Motor neuron (in vitro differentiated cells): ENCODE measurements around the gene ITPK1. TPM values are rescaled to one million over a fixed set of nuclear protein-coding genes. Genes with fewer than 3 reads are reported as not detected.

Experiments
- ATAC-seq, 8 experiments: fragments of 200-7000 bp; cut with Tn5 transposase; replicated peaks in 6 of 8; 2 replicates each; pipeline ENCODE4 v1.8.0; 2021; ENCODE audit warnings: mild to moderate bottlenecking in 8 of 8, moderate library complexity in 8 of 8
- H3K27ac ChIP-seq, 2 donors: fragments of 250-450 bp; sonication (Bioruptor Pico); 2 replicates each; pipeline ENCODE4 v1.9.0; 2021; ENCODE audit warnings: antibody characterized with exemption in 2 of 2, mild to moderate bottlenecking in 2 of 2, moderate library complexity in 1 of 2
- H3K4me1 ChIP-seq, 2 donors: fragments of 250-450 bp; sonication (Bioruptor Pico); replicated peaks in 1 of 2; 2 replicates each; pipeline ENCODE4 v1.6.1; 2021; ENCODE audit warnings: antibody characterized with exemption in 2 of 2, mild to moderate bottlenecking in 2 of 2, moderate library complexity in 1 of 2
- H3K4me3 ChIP-seq, 5 donors: fragments of 250-450 bp; sonication (Bioruptor Pico); 2 replicates each; pipeline ENCODE4 v1.9.0; 2021; ENCODE audit warnings: antibody characterized with exemption in 5 of 5, mild to moderate bottlenecking in 5 of 5, moderate library complexity in 4 of 5
- WGBS, 10 experiments: fragments of 450-650 bp; shearing (Covaris generic); methylation state at CpG; one replicate each; pipeline ENCODE4 v1.0.0; 2022; 5-methylcytosine and 5-hydroxymethylcytosine counted together
- in situ Hi-C, 9 experiments: fragments of 400-800 bp; cut with MboI; loops; one replicate each; pipeline ENCODE4 v1.15.0; 2021; ENCODE audit warnings: low sequenced_read_pairs in 9 of 9, low pct_unique_long_range_greater_than_20kb in 2 of 9; ENCODE audit not compliant: unreplicated experiment in 9 of 9
- total RNA-seq, 8 experiments: library from RNA; unstranded; fragments of 300-600 nt; gene quantifications; 2 replicates each; pipeline versions ENCODE4 v1.2.3 to v1.2.4, GENCODE V29; 2022

Gene ITPK1
- total RNA-seq, 8 experiments from 2014 or later = 16.2 to 37.3 (median 22.4) TPM

GRCh38 chr14:92971601-92972180 is 144.0 kb downstream of the ITPK1 start:
- WGBS, 10 experiments = 90 to 100% (median 100%) methylated on average over 1 to 12 of the region's 16 CpGs; no CpG with 5 or more reads in 5 of the 10 experiments
- Histone ChIP-seq H3K4me1 (peaks cover 0 to 2% of the 10 kb centered on the region in 2 donors), H3K4me3 (no peak overlapping the region), H3K27ac (no peak overlapping the region)
- no peak for ATAC-seq
- in situ Hi-C loops = loop anchor here in 5 of 9 experiments (25.0 kb wide), 2 partner anchors 141 to 166 kb away; partner anchors contain the start of gene ITPK1 (in 3 of the 5)

- in situ Hi-C loops = loop anchor here in 5 of 9 experiments (25.0 kb wide), 2 partner anchors 142 to 167 kb away; partner anchors contain the start of gene ITPK1 (in 3 of the 5)
- peaks cover 0 to 2% of the 10 kb centered on the region in 2 donors for H3K4me1 ChIP-seq
- no peak overlapping the region for H3K27ac ChIP-seq
- WGBS, 10 experiments = 20 to 100% (median 91%) methylated on average over 1 to 7 of the region's 12 CpGs; no CpG with 5 or more reads in 6 of the 10 experiments
- no peak for ATAC-seq
- no peak overlapping the region for H3K4me3 ChIP-seq
These were observed 145.5 kb downstream of the ITPK1 start for GRCh38 chr14:92970271-92970670.

GRCh38 chr14:92969871-92970270 is 145.9 kb downstream of the ITPK1 start:
- in situ Hi-C loops = loop anchor here in 5 of 9 experiments (25.0 kb wide), 2 partner anchors 142 to 167 kb away; partner anchors contain the start of gene ITPK1 (in 3 of the 5)
- Histone ChIP-seq H3K4me1 (peaks cover 0 to 2% of the 10 kb centered on the region in 2 donors), H3K4me3 (no peak overlapping the region), H3K27ac (no peak overlapping the region)
- ATAC-seq = no peak
- 78 to 96% (median 87%) methylated on average over 1 to 6 of the region's 12 CpGs; no CpG with 5 or more reads in 4 of the 10 experiments for WGBS, 10 experiments

- no peak for ATAC-seq
- no peak overlapping the region for H3K27ac ChIP-seq
- 97 to 100% methylated on average over 3 to 5 of the region's 10 CpGs; no CpG with 5 or more reads in 8 of the 10 experiments for WGBS, 10 experiments
- no peak overlapping the region for H3K4me3 ChIP-seq
- in situ Hi-C loops = loop anchor here in 5 of 9 experiments (25.0 kb wide), 2 partner anchors 143 to 168 kb away; partner anchors contain the start of gene ITPK1 (in 3 of the 5)
- peaks cover 0 to 2% of the 10 kb centered on the region in 2 donors for H3K4me1 ChIP-seq
These were observed 146.3 kb downstream of the ITPK1 start for GRCh38 chr14:92969430-92969829.

GRCh38 chr14:92968291-92969020 is 147.3 kb downstream of the ITPK1 start:
- 76 to 100% (median 98%) methylated on average over 1 to 5 of the region's 14 CpGs; no CpG with 5 or more reads in 4 of the 10 experiments for WGBS, 10 experiments
- Histone ChIP-seq H3K27ac (no peak overlapping the region), H3K4me3 (no peak overlapping the region), H3K4me1 (peaks cover 4 to 6% of the 10 kb centered on the region in 2 donors)
- in situ Hi-C loops = loop anchor here in 5 of 9 experiments (25.0 kb wide), 2 partner anchors 144 to 169 kb away; partner anchors contain the start of gene ITPK1 (in 3 of the 5)
- no peak for ATAC-seq

- in situ Hi-C loops = loop anchor here in 5 of 9 experiments (25.0 kb wide), 2 partner anchors 145 to 170 kb away; partner anchors contain the start of gene ITPK1 (in 3 of the 5)
- H3K4me1 ChIP-seq = peaks cover 3 to 14% of the 10 kb centered on the region in 2 donors
- no peak for ATAC-seq
- H3K27ac ChIP-seq = no peak overlapping the region
- H3K4me3 ChIP-seq = no peak overlapping the region
- 67 to 100% (median 100%) methylated on average over 1 to 2 of the region's 2 CpGs; no CpG with 5 or more reads in 2 of the 10 experiments for WGBS, 10 experiments
These were observed 148.3 kb downstream of the ITPK1 start for GRCh38 chr14:92967346-92967926.

DNA sequence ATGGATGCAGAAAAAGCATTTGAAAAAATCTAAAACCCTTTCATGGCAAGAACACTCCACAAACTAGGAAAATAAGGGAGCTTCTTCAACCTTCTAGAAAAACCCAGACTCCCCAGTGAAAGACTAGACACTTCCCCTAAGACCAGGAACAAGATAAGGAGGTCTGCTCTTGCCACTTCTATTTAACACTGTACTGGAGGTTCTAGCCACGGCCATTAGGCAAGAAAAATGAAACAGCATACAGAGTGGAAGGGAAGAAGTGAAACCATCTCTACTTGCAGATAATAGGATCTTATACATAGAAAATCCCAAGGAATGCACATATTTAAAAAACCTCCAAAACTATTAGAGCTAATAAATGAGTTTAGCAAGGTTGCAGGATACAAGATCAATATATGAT is 150.4 kb downstream of the ITPK1 start:
- Histone ChIP-seq H3K4me3 (no peak overlapping the region), H3K4me1 (peaks cover 3 to 18% of the 10 kb centered on the region in 2 donors), H3K27ac (no peak overlapping the region)
- no peak for ATAC-seq
- in situ Hi-C loops = loop anchor here in 5 of 9 experiments (25.0 kb wide), 2 partner anchors 147 to 172 kb away; partner anchors contain the start of gene ITPK1 (in 3 of the 5)
- 89 to 100% (median 100%) methylated on average over 1 of the region's 1 CpG; no CpG with 5 or more reads in 4 of the 10 experiments for WGBS, 10 experiments

DNA sequence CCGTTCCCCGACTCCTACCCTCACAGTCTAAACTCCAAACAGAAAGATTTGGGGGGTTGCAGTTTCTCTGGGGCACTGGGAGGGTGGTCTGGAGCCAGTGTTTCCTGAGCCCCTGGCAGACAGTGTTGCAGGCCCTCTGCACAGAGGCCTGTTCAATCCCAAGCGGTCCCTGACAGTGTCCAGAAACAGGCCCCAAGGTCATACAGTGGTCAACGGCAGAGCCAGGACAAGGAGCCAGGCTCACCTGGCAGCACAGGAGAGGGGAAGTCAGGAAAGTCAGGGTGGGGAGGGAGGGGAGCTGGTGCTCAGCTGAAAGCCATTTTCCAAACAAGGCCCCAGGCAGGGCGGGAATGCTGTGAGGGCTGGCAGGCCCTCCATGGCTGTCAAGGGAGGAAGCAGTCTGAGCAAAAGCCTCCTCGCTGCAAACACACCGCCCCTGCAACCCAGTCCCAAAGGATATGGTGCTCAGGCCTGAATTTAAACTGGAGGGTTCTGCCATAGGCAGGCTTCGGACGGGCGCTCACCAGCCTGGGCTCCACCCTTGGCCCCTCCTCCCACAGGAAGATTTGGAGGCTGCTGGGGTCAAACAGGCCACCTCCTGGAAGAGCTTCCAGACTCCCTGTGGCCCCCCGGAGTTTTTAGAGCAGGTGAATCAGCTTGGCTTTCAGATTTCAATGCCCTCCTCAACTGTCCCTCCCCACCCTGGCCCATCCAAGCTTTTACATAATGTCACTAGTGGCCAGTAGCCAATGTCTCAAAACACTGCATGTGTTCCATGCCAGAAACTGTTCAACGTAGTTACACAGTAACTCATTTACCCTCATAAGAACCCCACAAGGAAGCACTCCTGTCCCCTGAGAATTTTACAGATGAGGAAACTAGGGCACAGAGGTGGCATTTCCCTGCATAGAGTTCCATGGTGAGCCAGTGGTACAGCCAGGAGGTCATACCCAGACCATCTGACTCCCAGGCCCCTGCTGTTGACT is 151.3 kb downstream of the ITPK1 start:
- in situ Hi-C loops = loop anchor here in 5 of 9 experiments (25.0 kb wide), 2 partner anchors 148 to 173 kb away; partner anchors contain the start of gene ITPK1 (in 3 of the 5)
- no peak for ATAC-seq
- peaks cover 11 to 27% of the 10 kb centered on the region in 2 donors for H3K4me1 ChIP-seq
- WGBS, 10 experiments = 60 to 100% (median 90%) methylated on average over 1 to 3 of the region's 12 CpGs; no CpG with 5 or more reads in 5 of the 10 experiments
- no peak overlapping the region for H3K27ac ChIP-seq
- H3K4me3 ChIP-seq = no peak overlapping the region

GRCh38 chr14:92963301-92964123 is 152.2 kb downstream of the ITPK1 start:
- in situ Hi-C loops = loop anchor here in 5 of 9 experiments (25.0 kb wide), 2 partner anchors 149 to 174 kb away; partner anchors contain the start of gene ITPK1 (in 3 of the 5)
- no peak for ATAC-seq
- no peak overlapping the region for H3K27ac ChIP-seq

DNA sequence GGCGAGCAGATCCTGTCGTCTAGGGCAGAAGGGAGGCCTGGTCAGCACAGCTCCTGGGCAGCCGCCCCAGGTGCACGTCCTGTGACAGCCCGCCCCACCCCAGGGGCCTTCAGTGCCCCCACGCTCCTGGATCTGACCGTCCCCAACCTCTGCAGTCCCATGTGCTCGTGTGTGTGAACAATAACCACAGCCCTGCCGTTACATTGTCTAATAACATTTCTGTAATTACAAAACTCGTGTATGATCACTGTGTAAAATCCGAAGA is 153.0 kb downstream of the ITPK1 start:
- 70 to 100% (median 83%) methylated on average over 2 of the region's 11 CpGs; no CpG with 5 or more reads in 7 of the 10 experiments for WGBS, 10 experiments
- no peak overlapping the region for H3K27ac ChIP-seq
- no peak overlapping the region for H3K4me3 ChIP-seq
- no peak for ATAC-seq
- H3K4me1 ChIP-seq = peaks cover 17 to 35% of the 10 kb centered on the region in 2 donors
- in situ Hi-C loops = loop anchor here in 5 of 9 experiments (25.0 kb wide), 2 partner anchors 150 to 175 kb away; partner anchors contain the start of gene ITPK1 (in 3 of the 5)

More at GRCh38 chr14:92963301-92964123, 152.2 kb downstream of the ITPK1 start:
- Histone ChIP-seq H3K4me1 (peaks cover 17 to 35% of the 10 kb centered on the region in 2 donors), H3K4me3 (no peak overlapping the region)
- 20 to 100% (median 70%) methylated on average over 1 to 11 of the region's 14 CpGs; no CpG with 5 or more reads in 1 of the 10 experiments for WGBS, 10 experiments
